GM12892 (cell line): ENCODE measurements around the gene LRIT2.
A peak's percentile ranks its signal among the peaks of the same experiment; 100 is the strongest.

Source experiments
- DNase-seq: peaks from one replicate; pipeline ENCODE4 v3.0.0; 2011; ENCODE audit not compliant: insufficient read length
- FAIRE-seq: peaks from 2 replicates; lab custom pipeline; 2011; peaks lifted over from hg19 to GRCh38; lab: Jason Lieb, UNC
- POLR2A ChIP-seq: IDR thresholded peaks from 2 replicates; pipeline ENCODE4 v1.6.1; 2011; ENCODE audit warnings: low read depth, low read length, control low read depth
- POLR2AphosphoS5 ChIP-seq: IDR thresholded peaks from 2 replicates; pipeline ENCODE4 v1.6.1; 2011; ENCODE audit warnings: low read depth, low read length, control low read depth
- TAF1 ChIP-seq: IDR thresholded peaks from 2 replicates; pipeline ENCODE4 v1.6.1; 2011; ENCODE audit warnings: low read depth, mild to moderate bottlenecking, control low read depth, low read length, borderline replicate concordance

The LRIT2 gene

DNA sequence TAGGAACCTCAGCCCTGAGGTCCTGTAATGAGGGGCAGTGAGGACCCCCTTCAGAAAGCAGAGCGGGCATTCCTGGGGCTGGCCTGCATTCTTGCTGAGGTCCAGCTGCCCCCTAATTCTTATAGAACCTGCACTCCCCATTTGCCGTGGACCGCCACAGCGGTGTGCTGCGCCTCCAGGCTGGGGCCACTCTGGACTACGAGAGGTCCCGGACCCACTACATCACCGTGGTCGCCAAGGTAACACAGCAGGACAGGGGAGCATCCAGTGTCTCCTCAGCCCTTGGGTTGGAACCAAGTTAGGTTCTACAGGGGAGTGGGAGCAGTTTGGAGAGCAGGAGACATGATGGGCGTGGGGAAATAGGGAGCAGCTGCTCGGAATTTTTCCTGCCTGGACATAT is 23.7 kb downstream of the LRIT2 start:
- no peak for TF ChIP-seq TAF1
- DNase-seq: no peak
- FAIRE-seq: no peak

- FAIRE-seq: no peak
- TF ChIP-seq POLR2AphosphoS5 (no peak), POLR2A (no peak), TAF1 (no peak)
Measured at GRCh38 chr10:84201244-84201606, 24.1 kb downstream of the LRIT2 start.

GRCh38 chr10:84200537-84201243 is 24.7 kb downstream of the LRIT2 start:
- FAIRE-seq (peak; percentile 17), DNase-seq (no peak)
- TF ChIP-seq TAF1: no peak
- no peak for TF ChIP-seq POLR2A
- TF ChIP-seq POLR2AphosphoS5: no peak

More at GRCh38 chr10:84201244-84201606, 24.1 kb downstream of the LRIT2 start:
- DNase-seq: no peak

DNA sequence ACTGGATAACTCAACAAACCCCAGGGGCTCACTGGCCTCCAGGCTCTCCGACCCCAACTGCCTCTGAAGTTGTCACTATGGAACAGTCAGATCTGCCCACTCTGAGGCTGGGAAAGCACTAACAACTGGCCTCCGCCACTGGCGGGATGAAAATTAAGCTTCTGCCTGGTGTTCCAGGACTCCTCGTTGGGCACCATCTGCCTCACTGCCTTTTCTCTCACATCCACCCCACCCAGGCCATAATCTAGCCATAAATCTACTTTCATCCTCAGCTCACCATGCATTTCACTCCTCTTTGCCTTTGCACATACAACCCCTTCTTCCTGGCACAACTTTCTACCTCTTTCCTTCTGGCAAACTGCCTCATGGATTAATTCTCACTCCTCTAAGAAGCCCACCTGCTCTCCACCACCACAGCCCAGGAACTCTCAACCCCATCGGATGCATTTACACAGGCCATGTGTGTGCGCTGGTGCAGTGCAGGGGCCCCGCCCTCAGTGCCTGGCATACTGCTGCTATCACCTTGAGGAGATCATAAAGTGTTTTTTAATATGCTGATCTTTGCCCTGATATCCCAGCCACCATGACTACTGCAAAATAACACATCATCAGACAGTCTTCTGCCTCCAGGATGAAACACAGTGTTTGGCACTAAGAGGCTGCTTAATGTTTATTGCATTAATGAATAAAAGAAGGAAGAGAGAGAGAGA is 27.0 kb downstream of the LRIT2 start:
- DNase-seq (no peak), FAIRE-seq (no peak)
- TF ChIP-seq POLR2AphosphoS5 (no peak), POLR2A (no peak), TAF1 (no peak)

GRCh38 chr10:84197643-84198042 is 27.7 kb downstream of the LRIT2 start:
- FAIRE-seq (no peak), DNase-seq (no peak)

DNA sequence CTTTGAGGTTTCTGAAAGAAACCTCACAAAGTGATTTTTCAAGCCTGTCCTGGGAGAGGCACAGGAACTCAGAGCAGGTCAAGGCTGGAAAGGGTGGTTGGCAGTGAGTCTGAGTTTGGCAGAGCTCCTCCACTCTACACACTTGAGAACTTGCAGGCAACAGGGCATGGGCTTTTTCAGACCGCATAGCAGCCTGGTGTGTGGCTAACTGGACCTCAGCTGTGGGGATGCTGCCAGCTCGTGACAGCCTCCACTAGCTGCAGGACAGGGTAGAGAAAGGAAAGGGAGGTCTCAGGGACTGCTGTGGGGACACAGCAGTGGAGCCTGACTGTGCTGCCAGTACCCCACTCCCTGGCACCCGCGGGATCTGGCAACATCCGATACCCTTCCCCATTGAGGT is 28.4 kb downstream of the LRIT2 start:
- TF ChIP-seq TAF1: no peak
- no peak for TF ChIP-seq POLR2A
- no peak for TF ChIP-seq POLR2AphosphoS5
- no peak for FAIRE-seq
- DNase-seq: no peak

More at GRCh38 chr10:84197643-84198042, 27.7 kb downstream of the LRIT2 start:
- TF ChIP-seq POLR2A: no peak
- TF ChIP-seq TAF1: no peak
- no peak for TF ChIP-seq POLR2AphosphoS5

GRCh38 chr10:84196083-84196482 is 29.3 kb downstream of the LRIT2 start:
- TF ChIP-seq TAF1 (no peak), POLR2A (no peak), POLR2AphosphoS5 (no peak)
- DNase-seq: no peak
- no peak for FAIRE-seq

GRCh38 chr10:84195044-84195830 is 30.1 kb downstream of the LRIT2 start:
- DNase-seq: no peak
- FAIRE-seq: no peak
- TF ChIP-seq TAF1 (no peak), POLR2AphosphoS5 (no peak), POLR2A (no peak)

DNA sequence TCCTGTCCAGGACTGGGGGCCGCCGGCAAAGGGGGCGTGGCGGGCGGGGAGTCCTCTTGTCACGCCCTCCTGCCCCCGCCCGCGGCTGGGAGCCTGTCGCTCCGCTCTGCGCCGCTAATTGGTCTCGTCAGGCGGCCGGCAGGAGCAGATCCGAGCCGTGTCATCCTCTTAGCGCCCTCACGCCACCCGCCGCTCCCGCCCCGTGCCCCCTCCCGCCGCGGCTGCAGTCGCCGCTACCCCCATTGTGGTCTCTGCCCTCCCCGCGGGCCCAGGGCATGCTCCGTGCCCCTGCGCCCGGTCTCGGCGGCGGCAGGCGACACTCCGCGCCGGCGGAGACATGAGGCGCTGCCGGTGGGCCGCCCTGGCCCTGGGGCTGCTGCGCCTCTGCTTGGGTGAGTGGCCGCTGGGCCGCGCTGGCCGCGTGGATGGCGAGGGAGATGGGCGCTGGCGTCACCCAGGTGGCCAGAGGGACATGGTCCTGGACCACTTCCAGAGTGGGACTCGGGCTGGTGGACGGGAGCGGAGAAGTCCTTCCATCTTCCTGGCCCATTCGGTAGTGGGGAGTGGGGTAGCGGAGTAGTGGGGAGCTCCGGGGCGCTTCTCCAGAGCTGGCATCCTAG is 30.8 kb downstream of the LRIT2 start, which contains the start of gene CDHR1:
Gene CDHR1 (plus strand): TSS at position 114 of the 620 bp plus-strand sequence. CDS start 224 bp downstream, at position 338.
- no peak for TF ChIP-seq TAF1
- peak; percentile 30 for FAIRE-seq
- peak; percentile 61 for DNase-seq

GRCh38 chr10:84193846-84194423 is 31.4 kb downstream of the LRIT2 start:
- no peak for TF ChIP-seq POLR2AphosphoS5
- no peak for TF ChIP-seq TAF1
- TF ChIP-seq POLR2A: no peak
- DNase-seq: no peak

DNA sequence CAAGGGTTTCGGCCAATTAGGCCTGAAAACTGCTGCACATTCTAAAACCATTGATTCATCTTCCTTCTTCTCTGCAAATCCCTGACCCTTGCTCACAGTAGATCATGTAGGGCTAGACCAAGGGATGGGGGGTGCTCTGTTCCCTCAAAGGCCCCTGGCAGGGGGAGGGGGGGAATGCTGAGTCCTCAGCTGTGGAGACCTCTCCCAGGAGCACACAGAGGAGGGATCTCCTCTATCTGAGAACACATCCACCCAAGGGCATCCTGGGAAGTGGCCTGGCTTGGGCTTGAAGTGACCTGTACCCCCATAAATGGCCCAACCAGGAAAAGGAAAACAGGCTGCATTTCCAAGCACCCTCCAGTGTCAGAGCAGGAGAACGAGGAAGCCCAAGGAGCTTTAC is 32.0 kb downstream of the LRIT2 start:
- DNase-seq (no peak), FAIRE-seq (no peak)
- no peak for TF ChIP-seq POLR2A
- no peak for TF ChIP-seq TAF1
- no peak for TF ChIP-seq POLR2AphosphoS5

More at GRCh38 chr10:84193846-84194423, 31.4 kb downstream of the LRIT2 start:
- peak; percentile 48 for FAIRE-seq
